Neural cell (in vitro differentiated cells): ENCODE data around the gene SPOCK3. TPM values are rescaled to one million over a fixed set of nuclear protein-coding genes. Genes with fewer than 3 reads are reported as not detected.

ENCODE experiments used
- H2AFZ ChIP-seq: fragments of 200-600, 300-800 bp; sonication (generic), shearing (Covaris generic); 2 replicates; pipeline ENCODE4 v1.6.0; 2014; ENCODE audit warnings: low read depth, mild to moderate bottlenecking, antibody characterized with exemption, low read length, moderate library complexity
- H3F3A ChIP-seq: fragments of 200-600 bp; shearing (Covaris generic); 2 replicates; pipeline ENCODE4 v1.6.1; 2016; ENCODE audit warnings: mild to moderate bottlenecking, moderate library complexity, mixed read lengths, antibody characterized with exemption, low read length; ENCODE audit not compliant: insufficient read depth, poor library complexity, severe bottlenecking
- H3K27ac ChIP-seq: fragments of 200-600, 300-800 bp; sonication (generic), shearing (Covaris generic); 2 replicates; pipeline ENCODE4 v1.5.1; 2014; ENCODE audit warnings: mild to moderate bottlenecking, low read length, moderate library complexity
- H3K27me3 ChIP-seq: fragments of 300-800, 200-600 bp; sonication (generic), shearing (Covaris generic); 2 replicates; pipeline ENCODE4 v1.6.0; 2014; ENCODE audit warnings: mild to moderate bottlenecking, low read depth, low read length, moderate library complexity; ENCODE audit not compliant: insufficient read depth
- H3K36me3 ChIP-seq: fragments of 300-800, 200-600 bp; sonication (generic), shearing (Covaris generic); 2 replicates; pipeline ENCODE4 v1.5.1; 2014; ENCODE audit warnings: mild to moderate bottlenecking, antibody characterized with exemption, low read length, moderate library complexity; ENCODE audit not compliant: insufficient read depth
- H3K4me2 ChIP-seq: fragments of 300-800, 200-600 bp; sonication (generic), shearing (Covaris generic); 2 replicates; pipeline ENCODE4 v1.6.0; 2014; ENCODE audit warnings: mild to moderate bottlenecking, low read length
- H3K4me3 ChIP-seq: fragments of 300-800, 200-600 bp; sonication (generic), shearing (Covaris generic); 2 replicates; pipeline ENCODE4 v1.5.1; 2014; ENCODE audit warnings: mild to moderate bottlenecking, low read length, moderate library complexity
- H3K79me2 ChIP-seq: fragments of 200-600 bp; shearing (Covaris generic); replicated peaks from 2 replicates; pipeline ENCODE4 v1.6.0; 2014; ENCODE audit warnings: mild to moderate bottlenecking, low read length, moderate library complexity; ENCODE audit not compliant: insufficient read depth
- H3K9ac ChIP-seq: fragments of 300-800, 200-600 bp; sonication (generic), shearing (Covaris generic); 2 replicates; pipeline ENCODE4 v1.6.1; 2016; ENCODE audit warnings: mild to moderate bottlenecking, low read length, mixed read lengths
- H3K9me2 ChIP-seq: fragments of 200-600 bp; shearing (Covaris generic); 2 replicates; pipeline ENCODE4 v1.6.1; 2016; ENCODE audit warnings: mild to moderate bottlenecking, low read length, mixed read lengths; ENCODE audit not compliant: insufficient read depth
- H3K9me3 ChIP-seq: fragments of 200-600, 300-800 bp; sonication (generic), shearing (Covaris generic); 2 replicates; pipeline ENCODE4 v1.6.1; 2016; ENCODE audit warnings: mild to moderate bottlenecking, mixed run types, low read length, moderate library complexity, mixed read lengths
- H4K20me1 ChIP-seq: fragments of 200-600 bp; shearing (Covaris generic); 2 replicates; pipeline ENCODE4 v1.6.1; 2016; ENCODE audit warnings: mild to moderate bottlenecking, mixed run types; ENCODE audit not compliant: insufficient read depth
- CTCF ChIP-seq: fragments of 450-650 bp; IDR thresholded peaks from 2 replicates; pipeline ENCODE4 v1.5.1; 2014; ENCODE audit warnings: antibody characterized with exemption, mild to moderate bottlenecking, moderate library complexity; ENCODE audit not compliant: poor library complexity, severe bottlenecking
- EP300 ChIP-seq: fragments of 450-650 bp; conservative IDR thresholded peaks from 2 replicates; pipeline ENCODE4 v1.6.1; 2014; ENCODE audit warnings: antibody characterized with exemption, mild to moderate bottlenecking, moderate library complexity; ENCODE audit not compliant: poor library complexity, severe bottlenecking
- EZH2 ChIP-seq: fragments of 200-600, 300-800 bp; shearing (Covaris generic), sonication (generic); IDR thresholded peaks from 2 replicates; pipeline ENCODE4 v1.6.1; 2014; ENCODE audit warnings: antibody characterized with exemption, low read length, borderline replicate concordance, mild to moderate bottlenecking; ENCODE audit not compliant: insufficient read depth, poor library complexity, severe bottlenecking
- MXI1 ChIP-seq: fragments of 450-650 bp; conservative IDR thresholded peaks from 2 replicates; pipeline ENCODE4 v1.6.1; 2014; ENCODE audit warnings: antibody characterized with exemption, mild to moderate bottlenecking; ENCODE audit not compliant: poor library complexity, severe bottlenecking
- POLR2AphosphoS5 ChIP-seq: IDR thresholded peaks from 2 replicates; pipeline ENCODE4 v1.6.1; 2012
- RAD21 ChIP-seq: fragments of 450-650 bp; conservative IDR thresholded peaks from 2 replicates; pipeline ENCODE4 v1.6.1; 2014; ENCODE audit warnings: antibody characterized with exemption, mild to moderate bottlenecking, moderate library complexity
- REST ChIP-seq: IDR thresholded peaks from 2 replicates; pipeline ENCODE4 v1.6.1; 2012; ENCODE audit warnings: borderline replicate concordance
- SMC3 ChIP-seq: fragments of 450-650 bp; conservative IDR thresholded peaks from 2 replicates; pipeline ENCODE4 v1.6.1; 2014; ENCODE audit warnings: antibody characterized with exemption, mild to moderate bottlenecking, moderate library complexity; ENCODE audit not compliant: poor library complexity
- TAF1 ChIP-seq: IDR thresholded peaks from 2 replicates; pipeline ENCODE4 v1.6.1; 2012; ENCODE audit warnings: low read depth
- polyA plus RNA-seq: library from polyadenylated mRNA; depleted of rRNA; stranded (reverse); fragments of >200 nt; gene quantifications from 2 replicates; pipeline ENCODE4 v1.2.3, GENCODE V29; 2014

The SPOCK3 gene
- polyA plus RNA-seq, 1 donor from 2014 or later = 7.9 TPM

GRCh38 chr4:167041524-167041923, 192.8 kb downstream of the SPOCK3 start:
- no peaks in the 10 kb centered on the region for H3F3A ChIP-seq
- H3K27me3 ChIP-seq = no peaks in the 10 kb centered on the region
- TF ChIP-seq EP300 = peak; percentile 76
- TF ChIP-seq REST = no peak
- TF ChIP-seq TAF1 = no peak
- no peak for TF ChIP-seq MXI1
- TF ChIP-seq SMC3 = no peak
- TF ChIP-seq CTCF = no peak
- TF ChIP-seq EZH2 = no peak
- TF ChIP-seq POLR2AphosphoS5 = peak; percentile 29
- no peak for TF ChIP-seq RAD21
- no peak overlapping the region for H3K4me2 ChIP-seq
- H2AFZ ChIP-seq = no peak overlapping the region
- no peaks in the 10 kb centered on the region for H3K36me3 ChIP-seq
- no peak overlapping the region for H3K27ac ChIP-seq
- H3K9ac ChIP-seq = no peak overlapping the region
- H3K9me2 ChIP-seq = no peaks in the 10 kb centered on the region
- no peaks in the 10 kb centered on the region for H4K20me1 ChIP-seq
- no peak overlapping the region for H3K4me3 ChIP-seq
- H3K9me3 ChIP-seq = no peaks in the 10 kb centered on the region
- H3K79me2 ChIP-seq = no peaks in the 10 kb centered on the region

GRCh38 chr4:167035390-167035789, 198.9 kb downstream of the SPOCK3 start:
- TF ChIP-seq EZH2 = no peak
- TF ChIP-seq REST = no peak
- no peak for TF ChIP-seq TAF1
- TF ChIP-seq CTCF = no peak
- no peak for TF ChIP-seq MXI1
- no peak for TF ChIP-seq RAD21
- TF ChIP-seq POLR2AphosphoS5 = no peak
- no peak for TF ChIP-seq SMC3
- TF ChIP-seq EP300 = no peak
- Histone ChIP-seq H3K4me3 (no peak overlapping the region), H3K27me3 (no peaks in the 10 kb centered on the region), H3K4me2 (no peak overlapping the region), H3K9me2 (no peaks in the 10 kb centered on the region), H3F3A (no peaks in the 10 kb centered on the region), H2AFZ (no peak overlapping the region), H3K9ac (no peak overlapping the region), H3K79me2 (no peaks in the 10 kb centered on the region), H3K9me3 (no peaks in the 10 kb centered on the region), H4K20me1 (no peaks in the 10 kb centered on the region), H3K27ac (no peak overlapping the region), H3K36me3 (no peaks in the 10 kb centered on the region)
